Ascending aorta (tissue), 2 donors: ENCODE data around the gene CLDN7. TPM values are rescaled to one million over a fixed set of nuclear protein-coding genes. Genes with fewer than 3 reads are reported as not detected.
A peak's percentile ranks its signal among the peaks of the same experiment; 100 is the strongest.

Experiments
- DNase-seq, 2 donors: peaks; one replicate each; pipeline ENCODE4 v3.0.0-alpha.2; 2019; ENCODE audit warnings: low spot score in 2 of 2
- H3K27ac ChIP-seq, 2 donors: fragments of 200-600 bp; sonication (generic); one replicate each; pipeline ENCODE4 v1.5.1; 2016 to 2017; ENCODE audit warnings: mild to moderate bottlenecking in 1 of 2
- H3K27me3 ChIP-seq: fragments of 200-600 bp; sonication (generic); one replicate; pipeline ENCODE4 v1.5.1; 2017
- H3K36me3 ChIP-seq, 2 donors: fragments of 200-600 bp; sonication (generic); one replicate each; pipeline ENCODE4 v1.5.1; 2016
- H3K4me1 ChIP-seq, 2 donors: fragments of 200-600 bp; sonication (generic); one replicate each; pipeline ENCODE4 v1.5.1; 2016 to 2017; ENCODE audit warnings: mild to moderate bottlenecking in 1 of 2
- H3K4me3 ChIP-seq, 2 donors: fragments of 200-600 bp; sonication (generic); one replicate each; pipeline ENCODE4 v1.5.1; 2016 to 2017; ENCODE audit warnings: mild to moderate bottlenecking in 1 of 2
- H3K9me3 ChIP-seq, 2 donors: fragments of 200-600 bp; sonication (generic); one replicate each; pipeline ENCODE4 v1.5.1; 2016
- CTCF ChIP-seq, 3 experiments: fragments of 200-600 bp in 2 of 3; fragments of 450-650 bp in 1 of 3; sonication (generic) in 2 of 3; IDR thresholded peaks; one replicate each; pipeline ENCODE4 v1.5.1; 2016 to 2019; ENCODE audit warnings: antibody characterized with exemption in 3 of 3, mild to moderate bottlenecking in 1 of 3, moderate library complexity in 1 of 3
- intact Hi-C: fragments of 100-400 bp; cut with DNase I; formaldehyde crosslinking; loops from one replicate; pipeline ENCODE4 v1.15.1; 2023
- total RNA-seq: library from RNA; depleted of rRNA; stranded (reverse); fragments of >200 nt; gene quantifications from one replicate; pipeline ENCODE4 v1.1.0, GENCODE V29; 2016

CLDN7 gene
- total RNA-seq, 1 donor from 2014 or later: not detected

GRCh38 chr17:7236808-7237207, 25.5 kb downstream of the CLDN7 start:
- H3K4me3 ChIP-seq: no peak overlapping the region
- no peak for DNase-seq
- H3K36me3 ChIP-seq: peaks cover 10 to 28% of the 10 kb centered on the region in 2 donors
- H3K27me3 ChIP-seq: no peaks in the 10 kb centered on the region
- H3K4me1 ChIP-seq: peaks cover 16 to 34% of the 10 kb centered on the region in 2 donors
- peak overlapping the region; percentile 88 to 96 for H3K27ac ChIP-seq
- no peaks in the 10 kb centered on the region for H3K9me3 ChIP-seq
- intact Hi-C loops: loop anchor here (5.0 kb wide), 1 partner anchor 605 kb away; no protein-coding TSS in a partner anchor
- no peak for TF ChIP-seq CTCF (IDR thresholded peaks at IDR 0.05)

- H3K9me3 ChIP-seq: no peaks in the 10 kb centered on the region
- H3K36me3 ChIP-seq: peaks cover 10 to 27% of the 10 kb centered on the region in 2 donors
- no peak for TF ChIP-seq CTCF (IDR thresholded peaks at IDR 0.05)
- intact Hi-C loops: loop anchor here (5.0 kb wide), 1 partner anchor 606 kb away; no protein-coding TSS in a partner anchor
- DNase-seq: no peak
- H3K27ac ChIP-seq: no peak overlapping the region
- no peaks in the 10 kb centered on the region for H3K27me3 ChIP-seq
- peaks cover 10 to 29% of the 10 kb centered on the region in 2 donors for H3K4me1 ChIP-seq
- H3K4me3 ChIP-seq: no peak overlapping the region
These were observed 26.3 kb downstream of the CLDN7 start for GRCh38 chr17:7235693-7236665.

- peak within 1 kb of the TSS; percentile 86 to 96 for H3K4me3 ChIP-seq
- no peaks in the 10 kb centered on the region for H3K9me3 ChIP-seq
- H3K27ac ChIP-seq: peak within 1 kb of the TSS; percentile 74 to 83
- peak; percentile 82 to 97 for DNase-seq
- H3K27me3 ChIP-seq: no peaks in the 10 kb centered on the region
- H3K4me1 ChIP-seq: peaks cover 8 to 17% of the 10 kb centered on the region in 2 donors
- peaks cover 20 to 31% of the 10 kb centered on the region in 2 donors for H3K36me3 ChIP-seq
- intact Hi-C loops: no loop called here
- no peak for TF ChIP-seq CTCF (IDR thresholded peaks at IDR 0.05)
These were observed 28.0 kb downstream of the CLDN7 start, which contains the start of gene DVL2 for GRCh38 chr17:7234083-7234951. Gene DVL2, minus strand, starts transcription at chr17:7234517. Its CDS starts 255 bp downstream, at chr17:7234262.

GRCh38 chr17:7233701-7234082, 28.6 kb downstream of the CLDN7 start:
- Histone ChIP-seq H3K4me3 (peak overlapping the region; percentile 86 to 96), H3K27me3 (no peaks in the 10 kb centered on the region), H3K27ac (peak overlapping the region; percentile 74 to 83), H3K36me3 (peaks cover 26 to 37% of the 10 kb centered on the region in 2 donors), H3K9me3 (no peaks in the 10 kb centered on the region), H3K4me1 (peaks cover 8 to 17% of the 10 kb centered on the region in 2 donors)
- intact Hi-C loops: no loop called here
- no peak for DNase-seq
- no peak for TF ChIP-seq CTCF (IDR thresholded peaks at IDR 0.05)

GRCh38 chr17:7232114-7232513, 30.2 kb downstream of the CLDN7 start:
- Histone ChIP-seq H3K9me3 (no peaks in the 10 kb centered on the region), H3K4me1 (peaks cover 4 to 17% of the 10 kb centered on the region in 2 donors), H3K27me3 (no peaks in the 10 kb centered on the region), H3K27ac (no peak overlapping the region), H3K36me3 (peaks cover 41 to 51% of the 10 kb centered on the region in 2 donors), H3K4me3 (peak overlapping the region; percentile 86 to 96)
- DNase-seq: no peak
- intact Hi-C loops: no loop called here
- no peak for TF ChIP-seq CTCF (IDR thresholded peaks at IDR 0.05)
